Kidney epithelial cell (primary cell): ENCODE results near the gene AFG1L. TPM values are rescaled to one million over a fixed set of nuclear protein-coding genes. Genes with fewer than 3 reads are reported as not detected.

ENCODE experiments used
- DNase-seq: peaks from one replicate; pipeline ENCODE4 v3.0.0-alpha.2; 2010; ENCODE audit warnings: low read depth
- H3K27me3 ChIP-seq: 2 replicates; pipeline ENCODE4 v1.6.0; 2011; ENCODE audit warnings: low read length; ENCODE audit not compliant: control insufficient read depth, insufficient read depth
- H3K36me3 ChIP-seq: 2 replicates; pipeline ENCODE4 v1.5.1; 2011; ENCODE audit warnings: low read length; ENCODE audit not compliant: control insufficient read depth, insufficient read depth
- H3K4me3 ChIP-seq: 2 replicates; pipeline ENCODE4 v1.5.1; 2011; ENCODE audit warnings: low read depth, mild to moderate bottlenecking, control low read depth, low read length
- CTCF ChIP-seq: IDR thresholded peaks from 2 replicates; pipeline ENCODE4 v1.5.1; 2011; ENCODE audit warnings: mild to moderate bottlenecking, moderate library complexity, low read length, control low read depth, inconsistent platforms; ENCODE audit not compliant: insufficient read depth, poor library complexity, severe bottlenecking
- total RNA-seq: library from RNA; depleted of rRNA; stranded (reverse); fragments of >200 nt; gene quantifications from 2 replicates; pipeline ENCODE4 v1.2.3, GENCODE V29; 2015

Gene AFG1L
- total RNA-seq, 1 donor from 2014 or later = 3.6 TPM

- no peak for TF ChIP-seq CTCF
- H3K27me3 ChIP-seq = no peaks in the 10 kb centered on the region
- H3K4me3 ChIP-seq = no peak overlapping the region
- DNase-seq = no peak
- H3K36me3 ChIP-seq = no peaks in the 10 kb centered on the region
These were observed 279.7 kb downstream of the AFG1L start for GRCh38 chr6:108574457-108575141.

Other genes with a start within 250 kb of the AFG1L start
- 30.0 and 77.3 TPM in 2 replicates for gene OSTM1, start 220.3 kb upstream of the AFG1L start, total RNA-seq
- not detected in 2 replicates for gene NR2E1, start 129.0 kb upstream of the AFG1L start, total RNA-seq
- gene SNX3, start 34.0 kb upstream of the AFG1L start, total RNA-seq = 114 and 130 TPM in 2 replicates